ENCODE results near the gene MAGI2.

Gene MAGI2

DNA sequence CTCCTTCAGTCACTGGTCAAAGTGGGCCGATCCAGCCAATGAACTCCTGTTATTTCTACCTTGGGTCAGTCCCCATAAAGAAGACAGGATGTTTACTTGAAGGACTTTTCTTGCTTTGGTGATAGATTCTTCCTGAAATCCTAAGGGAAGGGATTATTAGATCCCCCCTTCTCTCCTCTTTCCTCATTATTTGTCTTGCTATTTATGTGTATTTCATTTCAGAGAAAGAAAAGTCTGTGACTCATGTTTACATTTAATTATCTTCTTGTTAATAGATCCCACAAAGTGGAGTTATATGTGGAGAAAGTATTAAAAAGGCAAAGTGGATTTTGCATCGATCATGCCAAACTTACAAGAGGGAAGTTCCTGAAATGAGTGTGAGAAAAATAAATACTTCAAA is 1313.4 kb downstream of the MAGI2 start:
- DNase-seq (ENCODE audit: low spot score): no peak

DNA sequence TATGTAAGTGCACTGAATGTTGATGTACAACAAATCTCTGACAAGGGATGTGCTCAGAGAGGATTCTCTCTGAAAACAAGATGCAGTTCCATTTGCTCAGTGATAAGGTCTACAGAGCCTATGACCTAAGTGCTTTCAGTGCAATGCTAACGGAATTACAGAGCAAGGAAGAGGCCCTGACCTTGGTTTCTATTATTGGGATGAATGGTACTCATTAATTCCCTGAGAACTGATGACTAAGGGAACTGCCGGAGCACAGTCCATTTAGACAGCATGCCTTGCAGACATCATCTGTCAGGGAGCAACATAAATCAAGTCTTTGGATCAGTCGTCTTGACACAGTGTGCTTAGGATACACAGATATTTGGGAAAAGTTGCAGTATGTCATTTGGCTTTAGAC is 1314.1 kb downstream of the MAGI2 start:
- no peak for DNase-seq (ENCODE audit: low spot score)

DNA sequence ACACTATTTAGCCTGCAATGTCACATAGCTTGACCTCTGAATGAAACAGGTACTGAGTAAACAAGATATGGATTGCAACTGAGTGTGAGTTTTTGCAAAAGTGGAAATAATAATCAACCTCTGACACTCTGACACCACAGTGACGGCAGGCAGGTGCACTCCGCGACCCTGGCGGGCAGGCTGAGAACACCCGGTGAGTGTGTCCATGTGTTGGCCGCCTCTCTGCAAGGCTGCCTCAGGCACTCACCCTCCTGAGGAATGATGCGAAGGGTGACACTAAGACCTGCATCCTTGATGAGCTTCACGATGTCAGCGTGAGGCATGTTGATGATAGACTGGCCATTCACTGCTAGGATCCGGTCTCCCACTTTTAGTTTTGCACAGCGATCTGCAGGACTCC is 1318.7 kb downstream of the MAGI2 start:
- no peak for DNase-seq (ENCODE audit: low spot score)

DNA sequence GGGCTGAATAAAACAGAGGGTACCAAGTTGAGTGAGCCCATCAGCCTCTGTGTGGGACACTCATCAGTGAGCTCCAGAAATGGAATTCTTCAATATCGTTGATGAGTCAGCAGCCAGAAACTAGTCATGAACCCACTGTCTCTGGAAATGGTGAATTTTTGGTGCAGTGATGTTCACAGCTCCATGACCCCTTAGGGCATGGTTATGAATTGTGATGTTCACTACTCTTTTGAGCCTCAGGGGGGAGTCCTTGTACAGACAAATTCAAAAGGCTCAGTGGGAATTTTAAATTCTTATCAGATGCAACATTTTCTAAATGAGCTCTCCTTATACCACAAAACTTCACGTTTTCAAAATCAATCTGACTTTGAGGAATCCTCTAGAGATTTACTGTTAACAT is 1319.2 kb downstream of the MAGI2 start:
- no peak for DNase-seq (ENCODE audit: low spot score)

DNA sequence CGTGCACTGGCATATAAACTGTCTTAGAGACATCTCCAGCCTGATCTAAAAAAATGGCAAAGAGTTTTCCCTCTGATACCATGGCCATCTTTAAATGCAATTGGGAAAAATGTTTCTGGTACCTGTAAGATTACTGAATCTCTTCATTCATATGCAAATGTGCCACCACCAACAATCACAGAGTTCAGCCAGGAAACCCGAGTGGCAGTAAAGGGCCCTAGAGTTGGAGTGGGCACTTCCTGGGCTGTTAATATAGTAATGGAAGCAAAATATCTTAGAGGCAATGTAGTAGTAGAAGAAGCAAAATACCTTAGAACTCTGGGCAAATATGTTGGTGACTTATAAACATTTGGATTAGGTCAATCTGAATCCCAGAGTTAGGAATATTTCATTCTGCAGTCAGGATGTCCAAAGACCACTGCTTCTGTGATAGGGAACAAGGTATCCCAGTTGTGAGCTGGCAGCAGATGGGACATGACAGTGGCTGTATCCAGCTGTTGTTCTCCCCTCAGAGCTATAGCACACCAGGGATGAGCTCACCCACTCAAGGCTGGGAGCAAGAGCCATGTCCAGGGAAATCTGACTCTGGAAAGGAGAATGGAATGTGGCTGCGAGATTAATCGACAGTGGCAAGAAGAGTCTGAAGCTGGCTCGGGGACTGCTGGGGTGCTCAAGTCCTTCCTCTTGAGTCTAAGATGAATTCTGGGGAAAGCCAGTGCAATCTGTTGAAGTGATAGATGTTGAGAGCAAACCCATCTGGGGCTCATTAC is 1322.8 kb downstream of the MAGI2 start:
- DNase-seq (ENCODE audit: low spot score): no peak

DNA sequence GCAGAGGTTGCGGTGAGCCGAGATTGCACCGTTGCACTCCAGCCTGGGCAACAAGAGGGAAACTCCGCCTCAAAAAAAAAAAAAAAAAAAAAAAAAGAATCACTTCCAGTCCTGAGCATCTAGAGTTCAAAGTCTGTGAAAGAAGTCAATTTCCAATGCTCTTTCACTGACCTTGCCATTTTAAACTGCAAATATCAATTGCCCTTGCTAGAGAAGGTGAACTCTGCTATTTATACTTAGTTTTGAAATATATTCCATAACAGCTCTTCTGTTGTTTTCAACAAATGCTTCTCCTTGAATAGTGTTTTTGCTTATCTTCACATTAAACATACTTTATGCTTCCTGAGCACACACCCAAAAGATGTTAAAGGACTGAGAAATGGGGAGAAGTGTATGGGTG is 1323.6 kb downstream of the MAGI2 start:
- DNase-seq (ENCODE audit: low spot score): no peak

DNA sequence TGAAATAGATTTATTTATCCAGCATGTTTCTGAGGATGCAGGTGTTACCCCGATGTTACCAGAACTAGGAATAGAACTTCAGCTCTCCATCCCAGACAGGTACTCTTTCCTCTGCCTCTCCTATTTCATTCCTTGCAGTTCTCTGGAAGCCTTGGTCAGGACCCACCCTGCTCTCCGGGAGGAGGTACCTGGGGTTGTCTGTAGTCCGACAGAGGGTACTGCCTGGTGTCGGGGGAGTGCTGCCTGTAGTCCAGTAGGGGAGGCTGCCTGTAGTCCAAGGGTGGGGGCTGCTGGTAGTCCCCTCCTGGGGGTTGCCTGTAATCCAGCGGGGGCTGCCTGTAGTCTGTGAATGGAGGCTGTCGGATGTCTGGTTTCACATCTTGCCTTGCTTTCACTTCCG is 1326.5 kb downstream of the MAGI2 start:
- DNase-seq (ENCODE audit: low spot score): no peak

DNA sequence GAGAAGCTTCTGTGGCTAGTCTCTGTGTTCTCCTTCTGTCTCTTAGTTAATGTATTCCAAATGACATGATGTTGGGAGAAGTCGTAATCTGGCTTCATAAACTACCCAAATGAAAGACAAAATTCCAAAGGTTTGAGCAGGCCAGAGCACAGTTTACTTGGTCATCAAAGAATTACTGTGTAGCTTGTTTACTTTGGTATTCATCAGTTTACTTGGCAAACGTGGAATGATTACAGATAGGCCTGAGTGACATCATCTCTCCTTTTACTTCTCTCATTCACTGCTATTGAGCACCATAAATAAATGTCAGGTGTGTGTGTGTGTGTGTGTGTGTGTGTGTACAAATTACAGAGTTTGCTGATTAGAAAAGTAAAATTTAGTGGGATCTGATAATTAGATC is 1327.6 kb downstream of the MAGI2 start:
- DNase-seq (ENCODE audit: low spot score): no peak

DNA sequence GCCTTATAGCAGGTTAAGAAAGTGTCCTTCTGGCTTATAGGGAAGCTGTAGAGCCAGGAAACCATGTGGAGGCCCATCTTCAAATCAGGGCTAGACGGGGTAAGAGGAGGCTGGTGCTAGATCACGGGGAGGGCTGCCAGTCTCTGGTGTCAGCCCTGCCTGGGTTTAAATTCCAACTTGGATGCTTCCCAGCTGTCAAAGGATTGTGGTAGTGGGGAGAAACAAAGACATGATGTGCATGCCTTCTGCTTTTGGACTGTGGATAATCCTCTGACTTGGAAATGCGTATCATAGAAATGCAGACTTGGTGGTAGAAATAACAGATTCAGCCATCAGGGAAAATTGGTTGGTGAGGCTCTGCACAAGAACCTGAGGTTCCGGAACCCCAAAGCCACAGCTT is 1329.3 kb downstream of the MAGI2 start:
- DNase-seq (ENCODE audit: low spot score): no peak

- DNase-seq (ENCODE audit: low spot score): no peak
These were observed 1331.6 kb downstream of the MAGI2 start for GRCh38 chr7:78121888-78122287.

GRCh38 chr7:78118470-78118869 is 1335.0 kb downstream of the MAGI2 start:
- DNase-seq (ENCODE audit: low spot score): no peak

DNA sequence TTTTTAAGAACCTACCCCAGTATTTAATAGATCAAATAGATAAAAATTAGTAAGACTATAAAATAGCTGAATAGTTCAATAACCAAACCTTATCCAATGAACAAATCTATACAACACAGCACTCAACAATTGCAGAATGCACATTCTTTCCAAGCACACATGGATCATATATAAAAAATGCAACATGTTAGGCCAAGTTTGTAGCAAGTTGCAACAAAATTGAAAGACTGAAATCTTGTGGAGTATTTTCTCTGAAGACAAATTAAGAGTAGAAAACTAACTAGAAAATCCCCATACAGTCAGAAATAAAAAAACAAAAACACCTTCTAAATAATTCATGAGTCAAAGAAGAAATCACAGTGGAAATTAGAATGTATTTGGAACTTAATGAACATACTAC is 1337.6 kb downstream of the MAGI2 start:
- no peak for DNase-seq (ENCODE audit: low spot score)

GRCh38 chr7:78114993-78115392 is 1338.5 kb downstream of the MAGI2 start:
- DNase-seq (ENCODE audit: low spot score): no peak

- no peak for DNase-seq (ENCODE audit: low spot score)
These were observed 1341.0 kb downstream of the MAGI2 start for GRCh38 chr7:78112488-78112887.

DNA sequence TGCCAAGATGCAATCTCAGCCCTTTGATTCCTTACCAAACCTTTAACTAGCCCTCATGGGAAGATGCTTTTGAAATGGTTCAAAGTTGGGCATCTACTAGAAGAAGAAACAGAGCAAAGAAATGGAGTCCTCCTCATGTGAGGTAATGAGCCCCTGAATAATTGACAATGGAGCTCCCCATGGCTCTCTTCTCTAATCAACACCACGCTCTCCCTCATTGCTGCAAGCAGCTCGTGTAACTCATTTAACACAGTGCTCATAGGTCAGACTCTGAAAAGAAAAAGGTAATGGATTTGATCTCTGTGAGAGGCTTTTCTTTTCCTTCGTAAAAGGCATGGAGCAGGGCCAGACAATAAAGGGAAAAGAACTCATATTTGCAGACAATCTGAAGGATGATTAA is 1342.1 kb downstream of the MAGI2 start:
- DNase-seq (ENCODE audit: low spot score): no peak

DNA sequence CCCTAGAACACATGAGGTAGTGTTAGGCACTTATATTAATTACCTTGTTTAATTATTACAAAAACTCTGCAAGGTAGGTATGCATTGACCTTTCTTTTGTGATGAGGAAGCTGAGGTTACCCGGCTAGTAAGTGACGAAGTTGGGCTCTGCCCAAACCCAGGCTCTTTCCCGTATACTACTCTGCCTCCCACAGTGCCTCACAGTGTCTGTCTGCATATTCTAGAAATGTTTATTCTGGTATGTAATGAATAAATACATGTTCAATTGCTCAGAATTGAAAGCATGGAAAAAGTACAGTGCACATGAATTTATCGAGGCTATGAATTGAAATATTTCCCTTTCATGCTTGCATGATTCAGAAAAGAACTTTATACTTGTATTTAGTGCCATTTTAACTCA is 1350.0 kb downstream of the MAGI2 start:
- no peak for DNase-seq (ENCODE audit: low spot score)

GRCh38 chr7:78101076-78101475 is 1352.4 kb downstream of the MAGI2 start:
- DNase-seq (ENCODE audit: low spot score): no peak

- DNase-seq (ENCODE audit: low spot score): no peak
These were observed 1353.6 kb downstream of the MAGI2 start for GRCh38 chr7:78099715-78100394.

DNA sequence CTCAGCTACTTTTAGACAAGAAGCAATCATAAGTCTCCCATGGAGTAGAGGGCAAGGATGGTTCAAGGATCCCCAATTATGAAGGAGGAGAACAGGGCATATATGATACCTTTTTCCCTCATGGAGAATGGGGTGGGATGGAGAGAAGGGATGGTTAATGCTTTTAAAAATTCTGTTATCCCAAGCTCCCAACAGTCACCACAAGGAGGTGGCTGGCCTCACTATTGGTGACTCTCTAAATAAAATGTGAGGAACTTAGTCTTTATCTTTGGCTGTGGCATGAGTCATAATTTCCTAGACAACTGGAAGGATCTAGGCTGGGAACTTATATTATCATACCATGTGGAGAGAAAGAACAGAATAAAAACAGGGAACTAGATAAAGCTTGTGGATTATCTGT is 1357.9 kb downstream of the MAGI2 start:
- DNase-seq (ENCODE audit: low spot score): no peak

- DNase-seq (ENCODE audit: low spot score): no peak
These were observed 1361.1 kb downstream of the MAGI2 start for GRCh38 chr7:78092331-78092730.

DNA sequence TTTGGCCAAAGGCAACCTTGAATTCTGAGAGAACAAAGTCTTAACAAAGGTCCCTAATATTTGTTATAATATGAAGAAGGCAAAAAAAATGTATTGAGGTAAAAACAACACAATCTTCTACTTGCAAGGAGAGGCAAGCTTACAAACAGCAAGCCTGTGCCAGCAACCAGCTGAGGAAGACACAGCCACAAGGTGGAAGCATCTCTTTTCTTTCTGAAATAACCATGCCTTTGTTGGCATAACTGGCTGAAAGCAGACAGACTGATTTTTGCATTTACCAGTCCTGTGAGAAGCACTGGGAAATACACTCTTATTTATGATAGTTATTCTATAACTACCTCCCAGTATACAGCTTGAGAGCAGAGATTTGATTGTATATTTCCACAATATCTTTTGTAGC is 1362.9 kb downstream of the MAGI2 start:
- no peak for DNase-seq (ENCODE audit: low spot score)

- DNase-seq (ENCODE audit: low spot score): no peak
These were observed 1369.9 kb downstream of the MAGI2 start for GRCh38 chr7:78083476-78084120.

DNA sequence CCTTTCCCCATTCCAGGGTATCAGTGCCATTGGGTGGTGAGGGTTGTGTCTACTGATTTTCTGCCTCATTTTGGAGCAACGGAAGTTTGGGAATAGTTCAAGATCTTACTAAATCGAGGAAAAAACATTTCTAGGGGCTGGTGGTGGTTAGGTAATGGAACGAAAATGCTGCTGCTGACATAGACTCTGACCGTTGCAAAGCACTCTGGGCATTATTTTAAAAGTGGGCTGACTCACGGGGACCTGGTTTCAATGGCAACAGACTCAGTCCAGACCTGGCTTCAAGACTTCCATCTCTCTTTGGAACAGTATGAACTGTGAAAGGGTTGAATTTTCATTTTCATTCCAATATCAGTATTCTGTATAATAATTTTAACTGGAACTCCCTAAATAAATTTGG is 1370.9 kb downstream of the MAGI2 start:
- DNase-seq (ENCODE audit: low spot score): no peak

All from CD4-positive, alpha-beta T cell treated with Interleukin-15 for 4 hours (primary cell).